ENCODE results near the gene NUCB2. TPM values are rescaled to one million over a fixed set of nuclear protein-coding genes. Genes with fewer than 3 reads are reported as not detected.

Gene NUCB2
- total RNA-seq, 2 experiments from 2014 or later: 42.4 to 73.0 TPM

DNA sequence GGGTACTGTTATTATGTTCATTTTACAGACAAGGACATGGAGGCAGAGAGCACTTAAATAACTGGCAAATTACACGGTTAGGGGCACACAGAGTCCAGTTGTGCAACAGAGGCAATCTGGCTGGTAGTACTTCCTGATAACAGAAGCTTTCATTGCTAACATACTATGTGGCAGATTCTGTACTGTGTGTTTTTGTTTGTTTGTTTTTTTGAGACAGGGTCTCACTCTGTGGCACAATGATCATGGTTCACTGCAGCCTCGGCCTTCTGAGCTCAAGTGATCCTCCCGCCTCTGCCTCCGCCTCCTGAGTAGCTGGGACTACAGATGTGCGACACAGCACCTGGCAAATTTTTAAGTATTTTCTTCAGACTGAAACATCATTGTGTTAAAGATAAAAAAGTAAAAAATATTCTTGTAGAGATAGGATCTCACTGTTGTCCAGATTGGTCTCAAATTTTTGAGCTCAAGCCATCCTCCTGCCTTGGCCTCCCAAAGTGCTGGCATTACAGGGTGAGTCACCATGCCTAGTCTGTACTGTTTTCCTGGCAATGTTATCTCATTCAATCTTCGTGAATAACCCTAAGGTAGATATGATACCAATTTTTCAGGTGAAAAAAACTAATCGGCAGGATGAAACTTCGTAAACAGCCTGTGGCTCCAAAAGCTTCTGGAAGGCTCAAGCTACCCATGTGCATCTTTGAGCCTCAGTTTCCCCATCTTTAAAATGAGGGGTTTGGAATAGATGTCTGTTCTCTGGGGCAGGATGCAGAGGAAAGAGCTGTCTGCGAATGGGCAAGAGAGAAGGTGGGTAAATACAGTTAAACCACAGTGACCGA lies 921 bp upstream of the NUCB2 start:
- peaks cover 17% of the 10 kb centered on the region for H3K4me1 ChIP-seq (ENCODE audit: insufficient read depth, low read length, poor library complexity, severe bottlenecking)
- H3K79me2 ChIP-seq (ENCODE audit: insufficient read depth, low read depth, low read length): peaks cover 9% of the 10 kb centered on the region; the same call in 1 of the 2 replicates
- no peaks in the 10 kb centered on the region for H4K20me1 ChIP-seq (ENCODE audit: insufficient read depth, low read length)
- intact Hi-C loops (cut with micrococcal nuclease; ENCODE audit: unreplicated experiment): loop anchor here (1.0 to 5.0 kb wide), 3 partner anchors 68 to 198 kb away; partner anchors contain the start of genes PIK3C2A and RPS13
- H3K9me3 ChIP-seq (ENCODE audit: low read length): no peaks in the 10 kb centered on the region
- H3K36me3 ChIP-seq (ENCODE audit: insufficient read depth, low read length): no peaks in the 10 kb centered on the region
- DNase-seq (ENCODE audit: low spot score): peak; percentile 26
- POLR2A ChIA-PET: interaction anchor here (0.6 to 2.7 kb wide), 15 partner anchors 8 to 538 kb away, joined by 3 to 18 read pairs (median 4); partner anchors contain the start of genes PIK3C2A and RPS13
- peak overlapping the region; percentile 79 for H3K4me3 ChIP-seq (ENCODE audit: low read depth, low read length, poor library complexity, severe bottlenecking)
- no peaks in the 10 kb centered on the region for H3K9me2 ChIP-seq (ENCODE audit: insufficient read depth, low read length)
- CTCF ChIA-PET (ENCODE audit: unreplicated experiment): no interaction called here
- H2AFZ ChIP-seq (ENCODE audit: low read length): peak overlapping the region; percentile 79
- TSS peak; percentile 96 for BruUV-seq (replicated peaks)
- TF ChIP-seq CTCF (conservative IDR thresholded peaks at IDR 0.05; ENCODE audit: low read length) (no peak), EZH2phosphoT487 (IDR thresholded peaks at IDR 0.05; ENCODE audit: borderline replicate concordance, low read depth, low read length) (no peak)
- peak overlapping the region; percentile 55 for H3K27ac ChIP-seq (ENCODE audit: low read depth, low read length, poor library complexity, severe bottlenecking)
- peak overlapping the region; percentile 93 for H3K4me2 ChIP-seq (ENCODE audit: low read length)

GRCh38 chr11:17277024-17277584 lies 565 bp downstream of the NUCB2 start:
- ChIA-PET CTCF (ENCODE audit: unreplicated experiment) (no interaction called here), POLR2A (interaction anchor here (0.6 to 2.7 kb wide), 11 partner anchors 12 to 75 kb away, joined by 3 to 18 read pairs (median 5); partner anchors contain the start of genes NCR3LG1 and PIK3C2A)
- H3K4me1 ChIP-seq (ENCODE audit: insufficient read depth, low read length, poor library complexity, severe bottlenecking): peaks cover 17% of the 10 kb centered on the region
- H2AFZ ChIP-seq (ENCODE audit: low read length): peak overlapping the region; percentile 79
- peaks cover 9% of the 10 kb centered on the region; the same call in 1 of the 2 replicates for H3K79me2 ChIP-seq (ENCODE audit: insufficient read depth, low read depth, low read length)
- no peaks in the 10 kb centered on the region for H3K36me3 ChIP-seq (ENCODE audit: insufficient read depth, low read length)
- intact Hi-C loops (cut with micrococcal nuclease; ENCODE audit: unreplicated experiment): loop anchor here (2.0 to 5.0 kb wide), 2 partner anchors 76 to 200 kb away; partner anchors contain the start of gene RPS13
- H3K27ac ChIP-seq (ENCODE audit: low read depth, low read length, poor library complexity, severe bottlenecking): peak overlapping the region; percentile 58
- no peaks in the 10 kb centered on the region for H4K20me1 ChIP-seq (ENCODE audit: insufficient read depth, low read length)
- no TSS peak for BruUV-seq (replicated peaks)
- peak overlapping the region; percentile 93 for H3K4me2 ChIP-seq (ENCODE audit: low read length)
- TF ChIP-seq EZH2phosphoT487 (IDR thresholded peaks at IDR 0.05; ENCODE audit: borderline replicate concordance, low read depth, low read length) (no peak), CTCF (conservative IDR thresholded peaks at IDR 0.05; ENCODE audit: low read length) (no peak)
- DNase-seq (ENCODE audit: low spot score): peak; percentile 63
- no peaks in the 10 kb centered on the region for H3K9me3 ChIP-seq (ENCODE audit: low read length)
- H3K9me2 ChIP-seq (ENCODE audit: insufficient read depth, low read length): no peaks in the 10 kb centered on the region
- peak overlapping the region; percentile 79 for H3K4me3 ChIP-seq (ENCODE audit: low read depth, low read length, poor library complexity, severe bottlenecking)

All from OCI-LY7 (cell line).